H1 (cell line): ENCODE measurements around the gene SLC35B1. TPM values are rescaled to one million over a fixed set of nuclear protein-coding genes. Genes with fewer than 3 reads are reported as not detected.
"Not testable (repeated sequence)": the region's sequence is repeated elsewhere in the genome, so short reads cannot be mapped to it uniquely, and the experiment has no call there.

Experiments used
- CTCF ChIA-PET: fragments of 300-600 bp; sonication (Branson Sonifier 250); formaldehyde crosslinking; loops from one replicate; lab custom pipeline; 2021; ENCODE audit not compliant: partially characterized antibody; lab: Charles Lee
- POLR2A ChIA-PET: fragments of 300-600 bp; sonication (Branson Sonifier 250); formaldehyde crosslinking; loops from one replicate; lab custom pipeline; 2021; ENCODE audit warnings: inconsistent platforms; ENCODE audit not compliant: partially characterized antibody; lab: Charles Lee
- DNase-seq, 2 experiments: peaks; one replicate each; pipeline versions ENCODE4 v3.0.0 to v3.0.0-alpha.2; 2010 to 2022; ENCODE audit warnings: low spot score in 2 of 2, low read depth in 1 of 2, mixed read lengths in 1 of 2
- FAIRE-seq: peaks from 2 replicates; lab custom pipeline; 2011; peaks lifted over from hg19 to GRCh38; lab: Jason Lieb, UNC
- H2AFZ ChIP-seq: 2 replicates; pipeline ENCODE4 v1.8.1; 2012; ENCODE audit warnings: low read length, inconsistent platforms
- H2AK5ac ChIP-seq: 2 replicates; pipeline ENCODE4 v1.6.1; 2013; ENCODE audit warnings: low read depth, low read length
- H2BK120ac ChIP-seq: replicated peaks from 2 replicates; pipeline ENCODE3; 2013; ENCODE audit warnings: low read depth, low read length, inconsistent platforms
- H2BK12ac ChIP-seq: 2 replicates; pipeline ENCODE4 v1.6.1; 2013; ENCODE audit warnings: low read depth, low read length
- H2BK15ac ChIP-seq: 2 replicates; pipeline ENCODE4 v1.6.1; 2013; ENCODE audit warnings: low read length
- H2BK20ac ChIP-seq: 2 replicates; pipeline ENCODE4 v1.6.1; 2013; ENCODE audit warnings: low read length
- H2BK5ac ChIP-seq: 2 replicates; pipeline ENCODE4 v1.6.1; 2013; ENCODE audit warnings: low read depth, low read length
- H3K14ac ChIP-seq: 2 replicates; pipeline ENCODE4 v1.6.1; 2013; ENCODE audit warnings: inconsistent platforms; ENCODE audit not compliant: insufficient read length
- H3K18ac ChIP-seq: 2 replicates; pipeline ENCODE4 v1.6.1; 2013; ENCODE audit warnings: low read length; ENCODE audit errors: extremely low read depth
- H3K23ac ChIP-seq: 2 replicates; pipeline ENCODE4 v1.6.1; 2013; ENCODE audit warnings: inconsistent platforms; ENCODE audit not compliant: insufficient read length
- H3K23me2 ChIP-seq: 2 replicates; pipeline ENCODE4 v1.6.1; 2013; ENCODE audit warnings: low read depth, low read length
- H3K27ac ChIP-seq: 2 replicates; pipeline ENCODE4 v1.6.1; 2011; ENCODE audit warnings: low read depth, low read length, inconsistent platforms
- H3K27me3 ChIP-seq, 4 experiments: replicated peaks in 1 of 4; 1 replicate in 1 of 4; 2 replicates in 3 of 4; pipeline versions ENCODE4 v1.6.1 to v1.8.1; 2011 to 2013; ENCODE audit warnings: low read length in 3 of 4, mild to moderate bottlenecking in 3 of 4, inconsistent platforms in 2 of 4, mixed read lengths in 2 of 4, moderate library complexity in 1 of 4; ENCODE audit not compliant: control insufficient read depth in 3 of 4, insufficient read depth in 3 of 4; ENCODE audit errors: extremely low read depth in 1 of 4
- H3K36me3 ChIP-seq, 4 experiments: 2 replicates each; pipeline versions ENCODE4 v1.6.1 to v1.8.1; 2011 to 2013; ENCODE audit warnings: mild to moderate bottlenecking in 4 of 4, low read length in 3 of 4, moderate library complexity in 2 of 4, control low read depth in 1 of 4, inconsistent platforms in 1 of 4; ENCODE audit not compliant: insufficient read depth in 4 of 4, control insufficient read depth in 2 of 4
- H3K4ac ChIP-seq: replicated peaks from 2 replicates; pipeline ENCODE3; 2013; ENCODE audit warnings: low read length, low read depth, mixed read lengths, inconsistent platforms; ENCODE audit not compliant: insufficient read length
- H3K4me1 ChIP-seq, 4 experiments: replicated peaks in 1 of 4; 1 replicate in 1 of 4; 2 replicates in 3 of 4; pipeline versions ENCODE4 v1.6.1 to v1.8.1; 2011 to 2013; ENCODE audit warnings: low read length in 3 of 4, inconsistent platforms in 2 of 4, mixed read lengths in 1 of 4; ENCODE audit not compliant: insufficient read depth in 4 of 4, control insufficient read depth in 3 of 4
- H3K4me2 ChIP-seq, 2 experiments: 2 replicates each; pipeline versions ENCODE4 v1.6.1 to v1.8.1; 2011 to 2013; ENCODE audit warnings: low read depth in 2 of 2, low read length in 2 of 2, control low read depth in 1 of 2, inconsistent platforms in 1 of 2, mild to moderate bottlenecking in 1 of 2; ENCODE audit not compliant: insufficient read depth in 1 of 2
- H3K4me3 ChIP-seq, 4 experiments: fragments of 200-600, 300-600 bp in 1 of 4; sonication (generic), shearing (Covaris generic), sonication (Bioruptor Twin) in 1 of 4; 2 replicates each; pipeline versions ENCODE4 v1.5.1 to v1.8.1; 2011 to 2016; ENCODE audit warnings: low read length in 4 of 4, low read depth in 3 of 4, control low read depth in 2 of 4, inconsistent platforms in 2 of 4, mild to moderate bottlenecking in 2 of 4, mixed read lengths in 1 of 4, moderate library complexity in 1 of 4; ENCODE audit not compliant: insufficient read depth in 2 of 4; ENCODE audit errors: extremely low read depth in 1 of 4
- H3K56ac ChIP-seq: replicated peaks from 2 replicates; pipeline ENCODE3; 2013; ENCODE audit warnings: low read depth, mild to moderate bottlenecking, mixed read lengths, low read length, inconsistent platforms; ENCODE audit not compliant: insufficient read length
- H3K79me1 ChIP-seq: 2 replicates; pipeline ENCODE4 v1.6.1; 2013; ENCODE audit warnings: low read depth, low read length, control low read depth
- H3K79me2 ChIP-seq, 2 experiments: 2 replicates each; pipeline versions ENCODE4 v1.6.1 to v1.8.1; 2012 to 2013; ENCODE audit warnings: low read length in 2 of 2, mild to moderate bottlenecking in 2 of 2, inconsistent platforms in 1 of 2; ENCODE audit not compliant: insufficient read depth in 2 of 2, control insufficient read depth in 1 of 2
- H3K9ac ChIP-seq, 4 experiments: replicated peaks in 1 of 4; 1 replicate in 1 of 4; 2 replicates in 3 of 4; pipeline versions ENCODE4 v1.6.1 to v1.8.1; 2011 to 2013; ENCODE audit warnings: low read depth in 3 of 4, low read length in 3 of 4, control low read depth in 2 of 4, mild to moderate bottlenecking in 2 of 4, moderate library complexity in 2 of 4, inconsistent platforms in 1 of 4; ENCODE audit errors: extremely low read depth in 1 of 4
- H3K9me3 ChIP-seq, 2 experiments: 2 replicates each; pipeline versions ENCODE4 v1.6.1 to v1.8.1; 2012 to 2013; ENCODE audit warnings: mild to moderate bottlenecking in 2 of 2, moderate library complexity in 2 of 2, control low read depth in 1 of 2, inconsistent platforms in 1 of 2, low read depth in 1 of 2, low read length in 1 of 2, mixed read lengths in 1 of 2; ENCODE audit not compliant: insufficient read depth in 2 of 2
- H4K20me1 ChIP-seq, 2 experiments: replicated peaks in 1 of 2; 2 replicates each; pipeline versions ENCODE3 to v1.8.1; 2011 to 2013; ENCODE audit warnings: inconsistent platforms in 2 of 2, low read length in 2 of 2, mild to moderate bottlenecking in 1 of 2; ENCODE audit not compliant: insufficient read depth in 2 of 2, control insufficient read depth in 1 of 2
- H4K5ac ChIP-seq: 2 replicates; pipeline ENCODE4 v1.6.1; 2013; ENCODE audit warnings: low read length, low read depth, mixed read lengths, inconsistent platforms; ENCODE audit not compliant: insufficient read length
- H4K8ac ChIP-seq: 2 replicates; pipeline ENCODE4 v1.8.0; 2013; ENCODE audit warnings: mild to moderate bottlenecking, moderate library complexity, low read length, inconsistent platforms; ENCODE audit not compliant: insufficient read depth; ENCODE audit errors: extremely low read depth
- H4K91ac ChIP-seq: replicated peaks from 2 replicates; pipeline ENCODE3; 2013; ENCODE audit warnings: low read length, mixed read lengths, inconsistent platforms; ENCODE audit not compliant: insufficient read length
- WGBS, 2 experiments: shearing (Covaris generic) in 1 of 2; methylation state at CpG; one replicate each; pipeline versions ENCODE4 v1.1.6 to v1.1.7; 2013 to 2015; ENCODE audit warnings: low lambda C conversion rate in 2 of 2, mixed read lengths in 2 of 2, inconsistent platforms in 1 of 2, low coverage in 1 of 2, missing lambda C conversion rate in 1 of 2; ENCODE audit not compliant: insufficient replicate concordance in 2 of 2, insufficient coverage in 1 of 2, insufficient read length in 1 of 2; ENCODE audit errors: extremely low coverage in 1 of 2, missing lambda C conversion rate in 1 of 2; 5-methylcytosine and 5-hydroxymethylcytosine counted together
- polyA plus RNA-seq, 7 experiments: library from polyadenylated mRNA; depleted of rRNA in 3 of 7; stranded (reverse) in 5 of 7; unstranded in 2 of 7; fragments of >200 nt in 5 of 7; fragments of 200-250 nt in 2 of 7; gene quantifications; 1 replicate in 5 of 7; 2 replicates in 1 of 7; 4 replicates in 1 of 7; pipeline versions ENCODE4 v1.2.1 to v1.2.3, GENCODE V29; 2011 to 2013; ENCODE audit warnings: missing spikeins in 2 of 7, mixed read lengths in 2 of 7
- total RNA-seq: library from RNA; stranded (reverse); fragmentation: NEBNext Ultra II Directional; extraction: Animal tissue kit (Norgen Biotek cat#: 25700); gene quantifications from 2 replicates; pipeline ENCODE4 v1.2.1, GENCODE V29; 2021

Gene SLC35B1
- total and polyA plus RNA-seq, 2 of the 8 experiments (the other 6 are each of a cell fraction or from before 2014, with no cell fraction given), result 56.5 to 87.7 TPM

GRCh38 chr17:49724552-49724951, 16.8 kb upstream of the SLC35B1 start:
- H3K9ac ChIP-seq, H3K4ac ChIP-seq, H3K23me2 ChIP-seq, H3K79me2 ChIP-seq, H3K23ac ChIP-seq, H3K9me3 ChIP-seq, H4K20me1 ChIP-seq, H2AFZ ChIP-seq, H2BK5ac ChIP-seq, H2BK15ac ChIP-seq, H3K4me1 ChIP-seq, H3K18ac ChIP-seq, H3K27ac ChIP-seq, H3K56ac ChIP-seq, H4K8ac ChIP-seq, H3K27me3 ChIP-seq, H4K91ac ChIP-seq, FAIRE-seq, H2BK20ac ChIP-seq, H4K5ac ChIP-seq, DNase-seq, H3K4me2 ChIP-seq, H2BK120ac ChIP-seq, H2AK5ac ChIP-seq, H2BK12ac ChIP-seq, H3K4me3 ChIP-seq, H3K14ac ChIP-seq: not testable (repeated sequence)
- H3K79me1 ChIP-seq, result peaks cover 14% of the 10 kb centered on the region; the same call in 1 of the 2 replicates
- 84% methylated on average over 5 of the region's 6 CpGs; no CpG with 5 or more reads in 1 of the 2 experiments for WGBS, 2 experiments
- ChIA-PET POLR2A (interaction anchor here (1.2 kb wide), 1 partner anchor 63 kb away, joined by 4 read pairs; the partner anchor contains the start of gene KAT7), CTCF (interaction anchor here (1.2 to 8.9 kb wide), 4 partner anchors 15 to 167 kb away, joined by 3 to 41 read pairs (median 4); partner anchors contain the start of gene SLC35B1)
- peaks cover 5 to 29% (median 12%) of the 10 kb centered on the region in 4 experiments; a peak in 7 of 8 replicates for H3K36me3 ChIP-seq
